Muscle of leg (tissue), 11 donors: ENCODE measurements around the gene L3MBTL1. TPM values are rescaled to one million over a fixed set of nuclear protein-coding genes. Genes with fewer than 3 reads are reported as not detected.
"Not testable (repeated sequence)": the region's sequence is repeated elsewhere in the genome, so short reads cannot be mapped to it uniquely, and the experiment has no call there.

Source experiments
- DNase-seq: peaks from one replicate; pipeline ENCODE4 v3.0.0; 2013
- H3K27ac ChIP-seq: one replicate; pipeline ENCODE4 v1.5.1; 2013; ENCODE audit warnings: mild to moderate bottlenecking, low read length, control low read depth
- H3K27me3 ChIP-seq: one replicate; pipeline ENCODE4 v1.6.1; 2013; ENCODE audit warnings: low read length; ENCODE audit not compliant: control insufficient read depth, insufficient read depth
- H3K36me3 ChIP-seq: one replicate; pipeline ENCODE4 v1.6.1; 2013; ENCODE audit warnings: low read length; ENCODE audit not compliant: control insufficient read depth, insufficient read depth
- H3K4me1 ChIP-seq: one replicate; pipeline ENCODE4 v1.6.1; 2013; ENCODE audit warnings: low read length; ENCODE audit not compliant: control insufficient read depth, insufficient read depth
- H3K4me3 ChIP-seq: one replicate; pipeline ENCODE4 v1.5.1; 2013; ENCODE audit warnings: low read length, control low read depth
- H3K9me3 ChIP-seq: replicated peaks from 2 replicates; pipeline ENCODE4 v1.6.1; 2013; ENCODE audit warnings: low read depth, low read length; ENCODE audit not compliant: control insufficient read depth
- WGBS: methylation state at CpG from one replicate; pipeline ENCODE4 v1.1.5; 2013; ENCODE audit warnings: missing lambda C conversion rate; ENCODE audit not compliant: insufficient coverage; 5-methylcytosine and 5-hydroxymethylcytosine counted together
- polyA plus RNA-seq, 8 donors: library from polyadenylated mRNA; unstranded; fragments of 120-200 nt; gene quantifications; one replicate each; pipeline versions ENCODE4 v1.2.1 to v1.2.3, GENCODE V29; 2013; ENCODE audit warnings: inconsistent platforms in 1 of 8, low replicate concordance in 1 of 8; ENCODE audit not compliant: insufficient read length in 8 of 8, insufficient read depth in 1 of 8
- total RNA-seq: library from RNA; stranded (reverse); fragments of 120-200 nt; gene quantifications from one replicate; pipeline ENCODE4 v1.2.4, GENCODE V29; 2013

Gene L3MBTL1
- total and polyA plus RNA-seq, 9 donors, result 2.8 to 10.8 (median 7.3) TPM

DNA sequence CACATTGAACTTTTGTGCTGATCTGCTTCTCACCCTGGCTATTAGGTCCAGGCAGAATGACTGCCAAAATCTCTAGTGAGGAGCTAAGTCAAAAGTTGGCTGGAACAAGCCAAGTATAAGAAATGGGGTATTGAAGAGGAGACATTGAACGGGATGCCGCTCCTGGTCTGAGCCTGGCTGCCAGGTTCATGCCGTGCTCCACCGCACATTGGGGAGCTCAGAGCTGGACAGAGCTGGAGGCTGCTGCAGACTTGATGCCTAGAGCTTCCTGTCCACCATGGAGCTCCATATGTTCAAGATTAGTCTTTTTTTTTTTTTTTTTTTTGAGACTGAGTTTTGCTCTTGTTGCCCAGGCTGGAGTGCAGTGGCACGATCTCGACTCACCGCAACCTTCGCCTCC, 79.1 kb downstream of the L3MBTL1 start:
- H3K9me3 ChIP-seq, result no peaks in the 10 kb centered on the region
- no peak overlapping the region for H3K27ac ChIP-seq
- H3K4me3 ChIP-seq, result no peak overlapping the region
- H3K4me1 ChIP-seq, result peaks cover 17% of the 10 kb centered on the region
- no peaks in the 10 kb centered on the region for H3K27me3 ChIP-seq
- no peak for DNase-seq
- WGBS, result 85% methylated on average over 8 of the region's 8 CpGs
- no peaks in the 10 kb centered on the region for H3K36me3 ChIP-seq

DNA sequence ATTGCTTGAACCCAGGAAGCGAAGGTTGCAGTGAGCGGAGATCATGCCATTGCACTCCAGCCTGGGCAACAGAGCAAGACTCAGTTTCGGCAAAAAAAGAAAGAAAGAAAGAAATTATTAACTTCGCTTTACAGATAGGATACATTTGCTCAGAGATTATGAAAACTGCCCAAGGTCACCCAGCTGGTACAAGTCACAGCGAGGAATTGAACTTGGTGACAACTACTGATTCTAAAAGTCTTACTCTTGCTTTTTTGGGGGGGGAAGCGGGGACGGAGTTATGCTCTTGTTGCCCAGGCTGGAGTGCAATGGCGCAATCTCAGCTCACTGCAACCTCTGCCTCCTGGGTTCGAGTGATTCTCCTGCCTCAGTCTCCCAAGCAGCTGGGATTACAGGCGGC, 81.0 kb downstream of the L3MBTL1 start:
- not testable (repeated sequence) for DNase-seq, H3K9me3 ChIP-seq, H3K27me3 ChIP-seq, H3K4me3 ChIP-seq, H3K27ac ChIP-seq, H3K36me3 ChIP-seq
- peaks cover 18% of the 10 kb centered on the region for H3K4me1 ChIP-seq
- WGBS, result 95% methylated on average over 8 of the region's 10 CpGs

DNA sequence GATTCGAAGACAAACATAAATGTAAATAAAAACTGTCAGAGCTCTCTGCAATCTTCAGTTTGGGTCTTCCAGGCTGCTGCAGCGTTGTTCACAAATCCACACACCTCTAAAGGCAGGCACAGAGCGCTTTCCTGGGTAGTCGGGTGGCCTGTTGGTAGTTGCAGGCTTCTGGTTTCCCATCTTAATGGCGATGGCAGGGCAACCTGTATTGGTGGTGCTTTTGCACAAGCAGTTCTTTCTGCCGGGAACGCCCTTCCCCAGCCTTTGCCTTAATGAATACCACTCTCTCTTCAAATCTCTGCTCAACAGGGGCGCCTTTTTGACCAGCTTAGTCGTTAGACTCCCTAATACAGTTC, 82.5 kb downstream of the L3MBTL1 start:
- Histone ChIP-seq H3K36me3 (peaks cover 2% of the 10 kb centered on the region), H3K4me3 (peak overlapping the region; percentile 90), H3K27ac (peak overlapping the region; percentile 87), H3K9me3 (no peaks in the 10 kb centered on the region), H3K4me1 (peaks cover 15% of the 10 kb centered on the region), H3K27me3 (no peaks in the 10 kb centered on the region)
- DNase-seq, result no peak
- 8% methylated on average over 3 of the region's 9 CpGs for WGBS

DNA sequence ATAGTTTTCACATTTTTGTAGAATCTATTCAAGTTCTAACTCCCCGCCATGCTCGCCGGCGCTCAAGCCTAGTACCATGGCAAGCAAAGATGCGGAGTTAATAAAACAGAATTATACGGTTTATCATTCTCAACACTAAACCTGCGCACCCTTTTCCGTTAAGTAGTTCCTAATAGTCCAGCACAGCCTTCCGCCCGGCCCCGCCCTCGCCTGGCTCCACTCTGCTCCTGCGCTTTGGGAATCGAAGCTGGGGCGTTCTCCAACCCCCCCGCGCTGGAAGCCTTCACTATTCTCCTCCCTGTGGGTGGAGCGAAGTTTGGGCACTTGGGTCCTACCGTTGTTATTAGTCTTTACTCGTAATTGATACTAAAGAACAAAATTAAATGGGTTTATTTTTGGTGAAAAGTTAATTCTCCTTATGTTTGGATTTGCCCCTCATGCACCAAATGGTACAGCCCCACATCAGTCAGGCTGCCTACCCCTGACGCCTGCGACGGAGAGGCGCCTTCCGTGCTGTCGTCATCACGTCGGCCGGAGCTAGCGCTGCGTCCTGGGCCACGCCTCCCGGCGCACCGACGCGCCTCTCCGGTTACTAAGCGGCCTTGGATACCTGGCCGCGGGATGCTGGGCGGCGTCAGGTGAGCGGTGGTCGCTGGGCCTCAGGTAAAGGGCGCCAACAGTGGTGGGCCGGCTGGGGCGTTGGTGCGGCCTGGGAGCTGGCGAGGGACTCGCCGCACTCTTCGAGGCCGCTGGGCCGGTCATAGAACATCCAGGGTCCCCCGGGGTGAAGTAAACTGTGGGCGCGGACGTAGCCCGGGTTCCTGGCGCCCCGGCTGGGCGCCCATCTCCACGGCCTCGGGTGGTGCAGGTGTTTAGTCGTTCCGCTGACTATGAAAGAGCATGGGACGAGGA, 83.2 kb downstream of the L3MBTL1 start, which contains the start of gene IFT52:
Gene IFT52 (plus strand): TSS at position 546 of the 912 bp plus-strand sequence. CDS start 3,762 bp downstream, outside the sequence.
- H3K4me1 ChIP-seq, result peaks cover 12% of the 10 kb centered on the region
- H3K4me3 ChIP-seq, result peak within 1 kb of the TSS; percentile 90
- peaks cover 8% of the 10 kb centered on the region for H3K36me3 ChIP-seq
- H3K9me3 ChIP-seq, result no peaks in the 10 kb centered on the region
- DNase-seq, result peak; percentile 97
- WGBS, result under 1% methylated on average over 60 of the region's 68 CpGs
- H3K27ac ChIP-seq, result peak within 1 kb of the TSS; percentile 87
- H3K27me3 ChIP-seq, result no peaks in the 10 kb centered on the region

Other genes starting within 250 kb of the L3MBTL1 start
- 72.5 TPM for gene SRSF6, start 49.8 kb upstream of the L3MBTL1 start, total RNA-seq
- gene SRSF6, start 49.8 kb upstream of the L3MBTL1 start, polyA plus RNA-seq, result 100 to 1,000 TPM; 138 to 181 (median 154) TPM
- gene SGK2, start 51.3 kb downstream of the L3MBTL1 start, total RNA-seq, result 0.75 TPM
- gene SGK2, start 51.3 kb downstream of the L3MBTL1 start, polyA plus RNA-seq, result 1 to 10 TPM in 3 of 8 donors, under 1 TPM in 5; 0.22 to 2.1 (median 0.68) TPM
- gene IFT52, start 83.2 kb downstream of the L3MBTL1 start, total RNA-seq, result 30.7 TPM
- 10 to 100 TPM; 24.3 to 37.0 (median 27.9) TPM for gene IFT52, start 83.2 kb downstream of the L3MBTL1 start, polyA plus RNA-seq
- gene MYBL2, start 159.4 kb downstream of the L3MBTL1 start, total RNA-seq, result 6.4 TPM
- gene MYBL2, start 159.4 kb downstream of the L3MBTL1 start, polyA plus RNA-seq, result 10 to 100 TPM; 14.3 to 26.9 (median 19.4) TPM
- gene GTSF1L, start 219.3 kb downstream of the L3MBTL1 start, total RNA-seq, result not detected
- gene GTSF1L, start 219.3 kb downstream of the L3MBTL1 start, polyA plus RNA-seq, result not detected